H9 (cell line): ENCODE measurements around the gene ANO2. TPM values are rescaled to one million over a fixed set of nuclear protein-coding genes. Genes with fewer than 3 reads are reported as not detected.

Experiments used
- DNase-seq: peaks from one replicate; pipeline ENCODE4 v3.0.0-alpha.2; 2017
- H2AFZ ChIP-seq: one replicate; pipeline ENCODE4 v1.6.1; 2013; ENCODE audit warnings: mild to moderate bottlenecking, low read length, control low read depth, moderate library complexity
- H2AK5ac ChIP-seq: 2 replicates; pipeline ENCODE4 v1.6.1; 2013; ENCODE audit warnings: low read length, control low read depth, mixed read lengths; ENCODE audit not compliant: insufficient read length
- H2BK120ac ChIP-seq: one replicate; pipeline ENCODE4 v1.6.1; 2013; ENCODE audit warnings: low read depth, mild to moderate bottlenecking, low read length, control low read depth, inconsistent platforms; ENCODE audit not compliant: poor library complexity, severe bottlenecking
- H2BK12ac ChIP-seq: 2 replicates; pipeline ENCODE4 v1.6.1; 2013; ENCODE audit warnings: low read length, control low read depth, mixed read lengths, low read depth; ENCODE audit not compliant: insufficient read length
- H2BK15ac ChIP-seq: 2 replicates; pipeline ENCODE4 v1.6.1; 2013; ENCODE audit warnings: low read depth, low read length, control low read depth
- H2BK20ac ChIP-seq: one replicate; pipeline ENCODE4 v1.6.1; 2013; ENCODE audit warnings: low read depth, mild to moderate bottlenecking, low read length, control low read depth, inconsistent platforms; ENCODE audit not compliant: poor library complexity, severe bottlenecking
- H2BK5ac ChIP-seq: 2 replicates; pipeline ENCODE4 v1.6.1; 2013; ENCODE audit warnings: low read length, control low read depth, mixed read lengths; ENCODE audit not compliant: insufficient read length
- H3K14ac ChIP-seq: 2 replicates; pipeline ENCODE4 v1.6.1; 2013; ENCODE audit warnings: low read length, control low read depth; ENCODE audit not compliant: insufficient read depth
- H3K18ac ChIP-seq: 2 replicates; pipeline ENCODE4 v1.6.1; 2013; ENCODE audit warnings: low read depth, mild to moderate bottlenecking, mixed read lengths, low read length, control low read depth; ENCODE audit not compliant: insufficient read length
- H3K23ac ChIP-seq: 2 replicates; pipeline ENCODE4 v1.6.1; 2013; ENCODE audit warnings: low read length, control low read depth, mixed read lengths, low read depth; ENCODE audit not compliant: insufficient read length
- H3K23me2 ChIP-seq: 2 replicates; pipeline ENCODE4 v1.6.1; 2013; ENCODE audit warnings: low read depth, mild to moderate bottlenecking, mixed read lengths, low read length, control low read depth; ENCODE audit not compliant: insufficient read length, poor library complexity, severe bottlenecking
- H3K27ac ChIP-seq: 2 replicates; pipeline ENCODE4 v1.5.1; 2013; ENCODE audit warnings: low read length, control low read depth, mixed read lengths, low read depth; ENCODE audit not compliant: insufficient read length
- H3K27me3 ChIP-seq: 2 replicates; pipeline ENCODE4 v1.6.1; 2013; ENCODE audit warnings: low read length, control low read depth, inconsistent platforms; ENCODE audit not compliant: insufficient read depth
- H3K4ac ChIP-seq: 2 replicates; pipeline ENCODE4 v1.6.1; 2013; ENCODE audit warnings: low read depth, mild to moderate bottlenecking, control low read depth, inconsistent platforms, low read length, moderate library complexity
- H3K4me1 ChIP-seq: 2 replicates; pipeline ENCODE4 v1.6.1; 2013; ENCODE audit warnings: low read length, control low read depth, inconsistent platforms; ENCODE audit not compliant: insufficient read depth
- H3K4me2 ChIP-seq: 2 replicates; pipeline ENCODE4 v1.6.1; 2013; ENCODE audit warnings: low read length, control low read depth, mixed read lengths; ENCODE audit not compliant: insufficient read length, insufficient read depth
- H3K56ac ChIP-seq: 2 replicates; pipeline ENCODE4 v1.6.1; 2013; ENCODE audit warnings: low read depth, mild to moderate bottlenecking, mixed read lengths, low read length, control low read depth; ENCODE audit not compliant: insufficient read length
- H3K79me1 ChIP-seq: 2 replicates; pipeline ENCODE4 v1.6.1; 2013; ENCODE audit warnings: low read depth, mild to moderate bottlenecking, moderate library complexity, low read length, control low read depth, inconsistent platforms; ENCODE audit not compliant: insufficient read depth, poor library complexity, severe bottlenecking
- H3K79me2 ChIP-seq: 2 replicates; pipeline ENCODE4 v1.6.1; 2013; ENCODE audit warnings: low read length, control low read depth, inconsistent platforms; ENCODE audit not compliant: insufficient read depth
- H3K9ac ChIP-seq: 2 replicates; pipeline ENCODE4 v1.6.1; 2013; ENCODE audit warnings: low read length, control low read depth, mixed read lengths; ENCODE audit not compliant: insufficient read length; ENCODE audit errors: extremely low read depth
- H3K9me3 ChIP-seq: one replicate; pipeline ENCODE4 v1.6.1; 2013; ENCODE audit warnings: low read depth, low read length, inconsistent platforms; ENCODE audit not compliant: control insufficient read depth
- H3T11ph ChIP-seq: one replicate; pipeline ENCODE4 v1.6.1; 2013; ENCODE audit warnings: mild to moderate bottlenecking, low read length, control low read depth, inconsistent platforms
- H4K20me1 ChIP-seq: one replicate; pipeline ENCODE4 v1.6.1; 2013; ENCODE audit not compliant: control insufficient read depth, insufficient read length, insufficient read depth
- H4K5ac ChIP-seq: 2 replicates; pipeline ENCODE4 v1.6.1; 2013; ENCODE audit warnings: low read depth, mild to moderate bottlenecking, mixed read lengths, low read length, control low read depth; ENCODE audit not compliant: insufficient read length
- H4K8ac ChIP-seq: replicated peaks from 2 replicates; pipeline ENCODE4 v1.6.1; 2013; ENCODE audit warnings: low read length, control low read depth, mixed read lengths, low read depth; ENCODE audit not compliant: insufficient read length
- H4K91ac ChIP-seq: 2 replicates; pipeline ENCODE4 v1.6.1; 2013; ENCODE audit warnings: low read depth, mild to moderate bottlenecking, moderate library complexity, mixed read lengths, low read length, control low read depth; ENCODE audit not compliant: insufficient read length
- H3K27ac Mint-ChIP-seq, 3 experiments: 2 replicates in 2 of 3; 3 replicates in 1 of 3; pipeline ENCODE4 v1.8.0; 2020 to 2021; ENCODE audit warnings: mixed read lengths in 3 of 3, mild to moderate bottlenecking in 1 of 3, moderate library complexity in 1 of 3
- H3K27me3 Mint-ChIP-seq: 2 replicates; pipeline ENCODE4 v1.8.0; 2021; ENCODE audit warnings: low read depth, mild to moderate bottlenecking, moderate library complexity, mixed read lengths
- H3K36me3 Mint-ChIP-seq, 3 experiments: 2 replicates in 2 of 3; 3 replicates in 1 of 3; pipeline ENCODE4 v1.8.0; 2020 to 2021; ENCODE audit warnings: low read depth in 3 of 3, mixed read lengths in 3 of 3; ENCODE audit not compliant: insufficient read depth in 1 of 3
- H3K4me1 Mint-ChIP-seq, 2 experiments: 2 replicates each; pipeline ENCODE4 v1.8.0; 2020; ENCODE audit warnings: mixed read lengths in 2 of 2
- H3K4me3 Mint-ChIP-seq, 2 experiments: 2 replicates in 1 of 2; 3 replicates in 1 of 2; pipeline ENCODE4 v1.8.0; 2020 to 2021; ENCODE audit warnings: mild to moderate bottlenecking in 2 of 2, mixed read lengths in 2 of 2, moderate library complexity in 1 of 2
- H3K9me3 Mint-ChIP-seq, 2 experiments: 2 replicates in 1 of 2; 3 replicates in 1 of 2; pipeline ENCODE4 v1.8.0; 2020; ENCODE audit warnings: mild to moderate bottlenecking in 2 of 2, mixed read lengths in 2 of 2, moderate library complexity in 1 of 2
- CTCF ChIP-seq: fragments of 200-600 bp; sonication (generic); conservative IDR thresholded peaks from 3 replicates; pipeline ENCODE4 v1.8.0; 2021; ENCODE audit warnings: antibody characterized with exemption, mild to moderate bottlenecking
- WGBS: extraction: QIAGEN DNeasy Blood & Tissue Kit; methylation state at CpG from one replicate; pipeline ENCODE4 v1.1.7; 2013; ENCODE audit warnings: missing lambda C conversion rate, low lambda C conversion rate, mixed read lengths; ENCODE audit not compliant: insufficient read length; ENCODE audit errors: extremely low coverage; 5-methylcytosine and 5-hydroxymethylcytosine counted together
- total RNA-seq: library from RNA; stranded (reverse); gene quantifications from 2 replicates; pipeline ENCODE4 v1.2.1, GENCODE V29; 2021

ANO2 gene
- total RNA-seq, 1 experiment from 2014 or later = 3.8 TPM

DNA sequence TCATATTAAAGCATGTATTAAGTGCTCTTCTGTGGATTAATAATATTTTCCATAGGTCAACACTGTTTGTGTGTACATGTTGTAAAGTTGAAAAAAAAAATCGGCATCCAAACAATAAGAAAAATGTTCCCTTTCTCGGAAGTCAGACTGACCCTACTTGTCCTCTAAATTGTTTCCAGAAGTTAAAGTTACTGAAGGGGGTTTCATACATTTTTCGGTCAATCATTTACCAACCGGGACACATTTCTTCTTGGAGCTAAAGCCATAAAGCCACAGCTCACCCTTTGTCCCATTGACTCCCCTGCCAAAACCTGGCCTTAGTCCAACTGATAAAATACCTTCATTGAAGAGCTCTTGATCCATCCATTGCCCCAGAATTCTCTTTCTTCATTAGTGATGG, 230.0 kb downstream of the ANO2 start:
- H2BK20ac ChIP-seq = no peak overlapping the region
- no peak overlapping the region for H2BK12ac ChIP-seq
- no peak overlapping the region for H3K4ac ChIP-seq
- H4K91ac ChIP-seq = no peak overlapping the region
- no peaks in the 10 kb centered on the region for H3K9me3 Mint-ChIP-seq
- H3K27ac Mint-ChIP-seq = no peak overlapping the region
- H2AFZ ChIP-seq = no peak overlapping the region
- no peak overlapping the region for H4K8ac ChIP-seq
- no CpG with 5 or more reads among the region's 4 CpGs for WGBS
- H3K23me2 ChIP-seq = no peaks in the 10 kb centered on the region
- no peak overlapping the region for H3K14ac ChIP-seq
- no peak for TF ChIP-seq CTCF
- H2BK120ac ChIP-seq = no peak overlapping the region
- peaks cover 8% of the 10 kb centered on the region for H3K27me3 Mint-ChIP-seq
- no peak overlapping the region for H3K23ac ChIP-seq
- H3K18ac ChIP-seq = no peak overlapping the region
- H4K5ac ChIP-seq = no peak overlapping the region
- H3K4me1 ChIP-seq = no peaks in the 10 kb centered on the region
- no peaks in the 10 kb centered on the region for H3K9me3 ChIP-seq
- H3T11ph ChIP-seq = no peak overlapping the region
- no peaks in the 10 kb centered on the region for H3K27me3 ChIP-seq
- no peak overlapping the region for H3K27ac ChIP-seq
- no peak overlapping the region for H2BK5ac ChIP-seq
- no peak overlapping the region for H3K4me2 ChIP-seq
- no peak overlapping the region for H2AK5ac ChIP-seq
- no peak overlapping the region for H3K9ac ChIP-seq
- no peak overlapping the region for H3K56ac ChIP-seq
- DNase-seq = no peak
- no peak overlapping the region for H3K4me3 Mint-ChIP-seq
- no peaks in the 10 kb centered on the region for H3K79me1 ChIP-seq
- H2BK15ac ChIP-seq = no peak overlapping the region
- no peaks in the 10 kb centered on the region for H4K20me1 ChIP-seq
- H3K4me1 Mint-ChIP-seq = peaks cover 4 to 6% of the 10 kb centered on the region in 2 experiments; a peak in 2 of 4 replicates
- H3K79me2 ChIP-seq = no peaks in the 10 kb centered on the region
- no peaks in the 10 kb centered on the region; a peak in 1 of 7 replicates for H3K36me3 Mint-ChIP-seq
